Measurements from ENCODE around the gene ARHGAP15.

ARHGAP15 gene

DNA sequence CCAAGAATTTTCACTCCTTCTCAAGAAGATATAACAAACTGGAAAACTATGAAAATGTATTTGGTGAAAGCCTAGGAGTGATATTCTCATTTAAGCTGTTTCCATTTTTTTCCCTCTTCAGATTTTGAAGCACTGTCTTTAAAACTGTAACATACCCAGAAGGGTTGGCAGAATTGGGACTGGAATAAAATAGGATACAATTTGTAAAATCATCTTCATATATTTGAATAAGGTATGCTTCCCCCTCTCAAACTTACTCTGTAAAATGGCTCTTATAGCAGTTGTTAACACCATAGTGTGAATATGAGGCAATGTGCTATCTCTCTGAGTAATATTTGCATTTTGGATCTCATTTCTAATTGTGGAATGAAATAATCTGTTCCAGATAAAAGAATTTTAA, 676.4 kb downstream of the ARHGAP15 start:
- H3K27me3 Mint-ChIP-seq (ENCODE audit: low read depth, poor library complexity), result no peaks in the 10 kb centered on the region
- H3K9me3 Mint-ChIP-seq, result peaks cover 5% of the 10 kb centered on the region

DNA sequence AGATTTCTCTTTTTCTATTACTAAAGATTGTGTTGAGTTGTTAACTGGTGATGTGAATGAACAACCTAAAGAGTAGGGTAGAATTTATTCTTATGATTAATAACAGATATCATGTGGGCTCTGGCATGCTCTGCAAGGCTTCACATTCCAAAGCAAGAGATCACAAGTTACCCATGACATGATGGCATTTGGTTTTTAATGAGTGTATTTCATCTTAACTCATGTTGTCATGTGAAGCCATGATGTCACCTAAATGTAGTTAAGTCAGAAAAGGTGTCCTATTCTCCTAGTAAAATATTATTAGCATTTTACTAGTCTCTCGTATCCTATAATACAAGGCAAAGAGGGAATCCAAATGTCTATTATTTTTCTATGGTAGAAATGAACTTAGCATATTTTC, 678.0 kb downstream of the ARHGAP15 start:
- H3K36me3 Mint-ChIP-seq (ENCODE audit: low read depth), result no peaks in the 10 kb centered on the region
- no peak for DNase-seq
- no peaks in the 10 kb centered on the region for H3K4me1 Mint-ChIP-seq
- H3K27me3 Mint-ChIP-seq (ENCODE audit: low read depth, poor library complexity), result no peaks in the 10 kb centered on the region
- TF ChIP-seq, protein P1, sequence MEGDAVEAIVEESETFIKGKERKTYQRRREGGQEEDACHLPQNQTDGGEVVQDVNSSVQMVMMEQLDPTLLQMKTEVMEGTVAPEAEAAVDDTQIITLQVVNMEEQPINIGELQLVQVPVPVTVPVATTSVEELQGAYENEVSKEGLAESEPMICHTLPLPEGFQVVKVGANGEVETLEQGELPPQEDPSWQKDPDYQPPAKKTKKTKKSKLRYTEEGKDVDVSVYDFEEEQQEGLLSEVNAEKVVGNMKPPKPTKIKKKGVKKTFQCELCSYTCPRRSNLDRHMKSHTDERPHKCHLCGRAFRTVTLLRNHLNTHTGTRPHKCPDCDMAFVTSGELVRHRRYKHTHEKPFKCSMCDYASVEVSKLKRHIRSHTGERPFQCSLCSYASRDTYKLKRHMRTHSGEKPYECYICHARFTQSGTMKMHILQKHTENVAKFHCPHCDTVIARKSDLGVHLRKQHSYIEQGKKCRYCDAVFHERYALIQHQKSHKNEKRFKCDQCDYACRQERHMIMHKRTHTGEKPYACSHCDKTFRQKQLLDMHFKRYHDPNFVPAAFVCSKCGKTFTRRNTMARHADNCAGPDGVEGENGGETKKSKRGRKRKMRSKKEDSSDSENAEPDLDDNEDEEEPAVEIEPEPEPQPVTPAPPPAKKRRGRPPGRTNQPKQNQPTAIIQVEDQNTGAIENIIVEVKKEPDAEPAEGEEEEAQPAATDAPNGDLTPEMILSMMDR (IDR thresholded peaks at IDR 0.05), result no peak
- H3K9me3 Mint-ChIP-seq, result no peaks in the 10 kb centered on the region
- H3K4me3 Mint-ChIP-seq, result no peak overlapping the region
- H3K27ac Mint-ChIP-seq, result no peak overlapping the region

More for the DNA sequence above, 676.4 kb downstream of the ARHGAP15 start:
- H3K27ac Mint-ChIP-seq, result no peak overlapping the region
- TF ChIP-seq, protein P1 (IDR thresholded peaks at IDR 0.05), result no peak
- no peak for DNase-seq
- no peak overlapping the region for H3K4me3 Mint-ChIP-seq
- H3K36me3 Mint-ChIP-seq (ENCODE audit: low read depth), result no peaks in the 10 kb centered on the region
- H3K4me1 Mint-ChIP-seq, result no peaks in the 10 kb centered on the region

DNA sequence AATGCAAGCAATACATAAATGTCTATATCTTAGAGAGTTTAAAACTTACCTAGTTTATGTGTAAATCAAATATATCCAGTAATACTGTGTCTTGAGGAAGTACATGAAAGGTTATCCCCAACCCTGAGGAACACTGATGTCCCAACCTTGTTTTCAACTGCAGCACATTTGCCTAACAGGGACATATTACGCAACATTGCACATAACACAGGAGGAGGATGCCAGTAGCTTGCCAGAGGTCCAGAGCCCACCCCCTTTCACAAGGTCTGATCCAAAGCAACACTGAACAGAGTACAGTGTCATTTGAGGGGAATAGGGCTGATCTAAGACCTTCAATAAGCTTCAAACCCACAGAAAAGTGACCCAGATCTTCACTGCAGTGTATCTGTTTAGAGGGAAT, 678.5 kb downstream of the ARHGAP15 start:
- Mint-ChIP-seq H3K9me3 (no peaks in the 10 kb centered on the region), H3K4me3 (no peak overlapping the region), H3K4me1 (no peaks in the 10 kb centered on the region), H3K27me3 (ENCODE audit: low read depth, poor library complexity) (no peaks in the 10 kb centered on the region), H3K27ac (no peak overlapping the region), H3K36me3 (ENCODE audit: low read depth) (no peaks in the 10 kb centered on the region)
- no peak for DNase-seq
- TF ChIP-seq, protein P1 (IDR thresholded peaks at IDR 0.05), result no peak

DNA sequence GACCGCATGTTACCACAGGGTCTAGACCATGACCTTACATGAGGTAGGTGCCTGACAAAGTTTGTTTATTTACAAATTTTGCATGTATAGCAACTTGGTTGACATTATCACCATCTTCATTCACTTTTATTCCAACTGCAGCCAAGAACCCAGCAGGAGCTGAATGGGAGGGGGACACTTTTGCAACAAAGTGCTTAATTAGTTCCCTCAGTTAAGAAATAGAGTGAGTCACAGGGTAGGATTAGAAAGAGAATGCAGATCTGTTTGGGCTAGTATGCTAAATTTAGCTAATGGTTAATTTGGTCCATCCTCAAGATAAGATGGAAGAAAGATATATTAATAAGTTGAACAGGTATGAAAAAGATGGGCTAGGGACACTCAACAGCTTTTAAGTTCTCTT, 678.9 kb downstream of the ARHGAP15 start:
- TF ChIP-seq, protein P1 (IDR thresholded peaks at IDR 0.05), result no peak
- Mint-ChIP-seq H3K36me3 (ENCODE audit: low read depth) (no peaks in the 10 kb centered on the region), H3K27ac (no peak overlapping the region), H3K9me3 (no peaks in the 10 kb centered on the region), H3K4me1 (no peaks in the 10 kb centered on the region), H3K4me3 (no peak overlapping the region), H3K27me3 (ENCODE audit: low read depth, poor library complexity) (no peaks in the 10 kb centered on the region)
- no peak for DNase-seq

DNA sequence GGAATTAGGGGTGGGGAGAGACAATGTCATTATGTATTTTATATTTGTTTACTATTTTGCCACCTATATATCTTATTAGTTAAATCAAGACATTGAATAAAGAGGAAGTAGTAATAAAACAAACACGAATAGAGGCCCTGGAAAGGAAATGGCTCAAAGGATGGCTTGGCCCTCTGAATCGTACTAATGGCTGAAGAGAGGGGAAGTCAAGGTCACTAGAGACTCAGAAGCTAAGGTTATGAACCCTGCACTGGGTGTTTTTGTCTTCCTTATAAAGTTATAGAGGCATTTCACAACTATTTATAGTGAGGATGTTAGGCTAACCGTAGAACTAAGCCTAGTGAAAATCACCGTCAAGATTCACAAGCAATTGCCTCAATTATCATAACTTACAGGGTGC, 685.9 kb downstream of the ARHGAP15 start:
- H3K36me3 Mint-ChIP-seq (ENCODE audit: low read depth), result no peaks in the 10 kb centered on the region
- TF ChIP-seq, protein P1 (IDR thresholded peaks at IDR 0.05), result no peak
- no peak for DNase-seq

DNA sequence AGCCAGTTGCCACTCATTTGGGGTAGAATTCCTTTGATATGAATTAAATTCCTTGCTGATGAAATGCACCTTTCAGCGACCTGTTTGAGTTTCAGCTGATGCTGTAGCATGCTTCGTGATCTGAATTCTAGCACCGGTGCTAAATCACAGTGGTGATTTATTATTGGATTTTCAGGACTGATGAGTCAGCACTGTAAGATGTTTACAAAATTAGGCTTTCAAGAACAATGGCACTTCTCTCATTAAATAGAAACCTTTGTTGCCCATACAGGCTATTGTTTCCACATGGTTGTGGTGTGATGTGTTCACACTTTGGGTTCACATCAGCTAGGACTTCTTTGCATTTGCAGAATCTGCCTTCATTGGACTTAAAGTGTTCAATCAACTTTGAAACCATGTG, 687.7 kb downstream of the ARHGAP15 start:
- peaks cover 3% of the 10 kb centered on the region for H3K27me3 Mint-ChIP-seq (ENCODE audit: low read depth, poor library complexity)
- H3K9me3 Mint-ChIP-seq, result no peaks in the 10 kb centered on the region
- TF ChIP-seq, protein P1 (IDR thresholded peaks at IDR 0.05), result no peak
- DNase-seq, result no peak
- H3K36me3 Mint-ChIP-seq (ENCODE audit: low read depth), result no peaks in the 10 kb centered on the region
- H3K27ac Mint-ChIP-seq, result no peak overlapping the region
- H3K4me3 Mint-ChIP-seq, result no peak overlapping the region
- peaks cover 9% of the 10 kb centered on the region for H3K4me1 Mint-ChIP-seq

More for the DNA sequence above, 685.9 kb downstream of the ARHGAP15 start:
- no peak overlapping the region for H3K4me3 Mint-ChIP-seq
- no peak overlapping the region for H3K27ac Mint-ChIP-seq
- peaks cover 9% of the 10 kb centered on the region for H3K4me1 Mint-ChIP-seq
- peaks cover 3% of the 10 kb centered on the region for H3K27me3 Mint-ChIP-seq (ENCODE audit: low read depth, poor library complexity)
- H3K9me3 Mint-ChIP-seq, result no peaks in the 10 kb centered on the region
